H1 (cell line): Measurements from ENCODE around the gene CEACAM1. TPM values are rescaled to one million over a fixed set of nuclear protein-coding genes. Genes with fewer than 3 reads are reported as not detected.

Experiments
- CBX5 ChIP-seq: fragments of 300-800, 300-1000 bp; sonication (generic); IDR thresholded peaks from 2 replicates; pipeline ENCODE4 v1.7.1; 2016; ENCODE audit warnings: antibody characterized with exemption, low read length, low read depth
- CHD2 ChIP-seq: IDR thresholded peaks from 2 replicates; pipeline ENCODE4 v1.6.1; 2012; ENCODE audit warnings: low read length, improper control_type of control experiment
- JUN ChIP-seq: IDR thresholded peaks from 2 replicates; pipeline ENCODE4 v1.6.1; 2011; ENCODE audit warnings: low read depth, mild to moderate bottlenecking, improper control_type of control experiment, low read length
- POU5F1 ChIP-seq: IDR thresholded peaks from 2 replicates; pipeline ENCODE4 v1.6.1; 2011; ENCODE audit warnings: low read depth, mild to moderate bottlenecking, low read length, moderate library complexity
- polyA plus RNA-seq, 7 experiments: library from polyadenylated mRNA; depleted of rRNA in 3 of 7; stranded (reverse) in 5 of 7; unstranded in 2 of 7; fragments of >200 nt in 5 of 7; fragments of 200-250 nt in 2 of 7; gene quantifications; 1 replicate in 5 of 7; 2 replicates in 1 of 7; 4 replicates in 1 of 7; pipeline versions ENCODE4 v1.2.1 to v1.2.3, GENCODE V29; 2011 to 2013; ENCODE audit warnings: missing spikeins in 2 of 7, mixed read lengths in 2 of 7
- total RNA-seq: library from RNA; stranded (reverse); fragmentation: NEBNext Ultra II Directional; extraction: Animal tissue kit (Norgen Biotek cat#: 25700); gene quantifications from 2 replicates; pipeline ENCODE4 v1.2.1, GENCODE V29; 2021
- TF ChIP-seq, protein P1 (sequence below), 3 experiments: IDR thresholded peaks; 1 replicate in 2 of 3; 2 replicates in 1 of 3; pipeline versions ENCODE4 v1.5.1 to v1.6.1; 2011; ENCODE audit warnings: low read length in 3 of 3, mild to moderate bottlenecking in 3 of 3, inconsistent platforms in 2 of 3, low read depth in 1 of 3, moderate library complexity in 1 of 3; ENCODE audit not compliant: insufficient read depth in 1 of 3; ENCODE audit errors: control extremely low read depth in 1 of 3

The CEACAM1 gene
- total and polyA plus RNA-seq, 2 of the 8 experiments (the other 6 are each of a cell fraction or from before 2014, with no cell fraction given) = 1.8 to 3.6 TPM

DNA sequence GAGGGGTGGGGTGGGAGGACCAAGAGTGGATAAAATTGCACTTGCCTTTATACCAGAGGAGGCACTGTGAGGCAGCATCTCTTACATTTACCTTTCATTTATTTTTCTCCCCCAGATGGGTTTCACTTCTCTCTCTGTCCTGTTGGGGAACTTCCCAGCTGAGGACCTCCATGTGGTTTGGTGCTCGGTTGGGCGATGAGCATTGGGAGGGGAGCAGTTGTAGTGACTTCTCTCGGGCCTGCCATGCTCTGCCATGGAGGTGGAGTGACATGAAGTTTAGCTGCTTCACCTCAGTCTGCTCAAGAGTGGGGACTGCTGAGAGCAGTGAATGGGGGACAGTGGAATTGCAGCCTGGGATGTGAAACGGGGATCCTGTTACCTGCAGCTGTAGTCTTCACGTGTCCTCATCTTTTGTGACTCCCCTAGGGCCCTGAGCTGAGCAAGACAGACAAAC lies 62.4 kb downstream of the CEACAM1 start (continued):
- TF ChIP-seq, protein P1, sequence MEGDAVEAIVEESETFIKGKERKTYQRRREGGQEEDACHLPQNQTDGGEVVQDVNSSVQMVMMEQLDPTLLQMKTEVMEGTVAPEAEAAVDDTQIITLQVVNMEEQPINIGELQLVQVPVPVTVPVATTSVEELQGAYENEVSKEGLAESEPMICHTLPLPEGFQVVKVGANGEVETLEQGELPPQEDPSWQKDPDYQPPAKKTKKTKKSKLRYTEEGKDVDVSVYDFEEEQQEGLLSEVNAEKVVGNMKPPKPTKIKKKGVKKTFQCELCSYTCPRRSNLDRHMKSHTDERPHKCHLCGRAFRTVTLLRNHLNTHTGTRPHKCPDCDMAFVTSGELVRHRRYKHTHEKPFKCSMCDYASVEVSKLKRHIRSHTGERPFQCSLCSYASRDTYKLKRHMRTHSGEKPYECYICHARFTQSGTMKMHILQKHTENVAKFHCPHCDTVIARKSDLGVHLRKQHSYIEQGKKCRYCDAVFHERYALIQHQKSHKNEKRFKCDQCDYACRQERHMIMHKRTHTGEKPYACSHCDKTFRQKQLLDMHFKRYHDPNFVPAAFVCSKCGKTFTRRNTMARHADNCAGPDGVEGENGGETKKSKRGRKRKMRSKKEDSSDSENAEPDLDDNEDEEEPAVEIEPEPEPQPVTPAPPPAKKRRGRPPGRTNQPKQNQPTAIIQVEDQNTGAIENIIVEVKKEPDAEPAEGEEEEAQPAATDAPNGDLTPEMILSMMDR (IDR thresholded peaks at IDR 0.05; ENCODE audit: control extremely low read depth in 1 of 3, insufficient read depth in 1 of 3, low read depth in 1 of 3, low read length in 3 of 3) = peak in 1 of 3 experiments; percentile 30; a peak in 2 of 4 replicates
- TF ChIP-seq CHD2 = no peak
- TF ChIP-seq CBX5 = no peak
- TF ChIP-seq POU5F1 = no peak
- no peak for TF ChIP-seq JUN
